HG02970 (cell line): Measurements from ENCODE around the gene CNKSR3.

Experiments used
- ATAC-seq: cut with Tn5 transposase; IDR thresholded peaks from one replicate; pipeline ENCODE4 v1.9.1; 2021; ENCODE audit warnings: mild to moderate bottlenecking, moderate library complexity, moderate number of reproducible peaks; ENCODE audit not compliant: unreplicated experiment, low FRiP score

The CNKSR3 gene

GRCh38 chr6:154458565-154459470 is 51.7 kb downstream of the CNKSR3 start:
- ATAC-seq: no peak

GRCh38 chr6:154457881-154458284 is 52.6 kb downstream of the CNKSR3 start:
- ATAC-seq: no peak

DNA sequence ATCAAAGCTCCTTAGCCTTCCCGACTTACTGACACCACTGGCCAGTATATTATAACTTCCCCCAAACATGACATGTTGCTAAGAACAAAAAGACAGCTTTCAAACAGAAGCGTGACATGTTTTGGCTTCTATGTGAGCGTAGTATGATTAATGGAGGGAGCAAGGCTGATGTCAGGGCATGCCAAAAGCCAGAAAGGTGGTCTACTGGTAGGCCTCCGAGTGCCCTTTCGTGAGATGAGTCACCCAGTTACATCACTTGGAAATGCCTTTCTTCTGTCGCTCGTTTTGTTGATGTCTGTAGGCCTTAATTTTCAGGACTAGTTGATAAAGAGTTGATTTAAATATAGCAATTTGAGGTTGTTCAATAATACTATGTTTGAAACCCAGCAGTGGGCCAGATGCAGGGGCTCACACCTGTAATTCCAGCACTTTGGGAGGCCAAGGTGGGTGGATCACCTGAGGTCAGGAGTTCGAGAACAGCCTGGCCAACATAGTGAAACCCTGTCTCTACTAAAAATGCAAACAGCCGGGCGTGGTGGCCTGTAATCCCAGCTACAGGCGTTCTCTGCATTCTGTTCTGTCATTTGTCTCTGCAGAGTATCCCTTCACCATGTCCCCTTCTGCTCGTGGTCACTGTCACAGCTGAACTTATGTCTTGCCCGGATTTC is 53.3 kb downstream of the CNKSR3 start:
- no peak for ATAC-seq

- no peak for ATAC-seq
These were observed 57.2 kb downstream of the CNKSR3 start for GRCh38 chr6:154453329-154453728.

DNA sequence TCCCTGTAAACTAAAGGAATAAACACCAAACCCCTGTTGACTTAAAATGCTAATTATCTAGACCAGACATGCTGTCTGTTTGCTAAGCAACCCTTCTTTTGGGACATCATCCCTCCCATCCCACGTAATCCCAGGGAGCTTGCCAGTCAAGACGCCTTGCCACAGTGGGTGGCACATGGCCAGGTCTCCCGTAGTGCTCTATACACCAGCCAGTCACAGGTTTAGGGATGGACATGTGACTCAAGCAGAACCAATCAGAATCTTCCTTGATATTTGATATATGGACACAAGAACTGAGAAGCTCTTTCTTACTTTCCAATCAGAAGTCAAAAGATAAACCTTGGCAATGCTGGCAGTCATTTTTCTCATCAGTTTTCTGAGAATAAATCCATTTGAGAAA is 60.0 kb downstream of the CNKSR3 start:
- no peak for ATAC-seq

DNA sequence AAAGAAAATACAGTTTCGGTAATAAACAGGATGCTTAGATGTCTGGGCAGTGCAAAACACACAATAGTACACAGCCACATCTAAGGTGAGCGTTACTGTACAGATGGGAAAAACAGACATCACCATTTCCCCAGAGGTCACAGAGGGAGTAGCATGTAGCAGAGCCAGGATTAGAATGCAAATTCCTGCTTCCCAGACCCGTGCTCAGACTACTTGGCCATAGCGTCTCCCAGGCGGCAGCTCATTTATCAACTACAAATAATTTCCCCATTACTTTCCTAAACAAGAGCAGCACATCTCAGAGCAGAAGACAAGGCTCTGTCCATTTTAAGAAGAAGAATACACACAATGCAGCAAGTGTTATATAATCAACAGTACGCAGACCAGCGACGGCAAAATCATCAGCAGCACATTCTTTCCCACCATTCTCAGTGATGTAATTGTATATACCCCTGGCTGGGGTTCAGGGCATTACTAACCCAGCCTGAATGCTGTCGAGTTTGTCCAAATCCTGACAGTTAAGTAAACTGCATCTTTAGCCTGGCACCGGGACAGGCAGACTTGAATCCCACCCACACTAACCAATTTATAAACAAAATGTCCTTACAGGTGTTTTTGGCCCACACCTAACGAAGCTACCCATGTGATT is 61.9 kb downstream of the CNKSR3 start:
- no peak for ATAC-seq

DNA sequence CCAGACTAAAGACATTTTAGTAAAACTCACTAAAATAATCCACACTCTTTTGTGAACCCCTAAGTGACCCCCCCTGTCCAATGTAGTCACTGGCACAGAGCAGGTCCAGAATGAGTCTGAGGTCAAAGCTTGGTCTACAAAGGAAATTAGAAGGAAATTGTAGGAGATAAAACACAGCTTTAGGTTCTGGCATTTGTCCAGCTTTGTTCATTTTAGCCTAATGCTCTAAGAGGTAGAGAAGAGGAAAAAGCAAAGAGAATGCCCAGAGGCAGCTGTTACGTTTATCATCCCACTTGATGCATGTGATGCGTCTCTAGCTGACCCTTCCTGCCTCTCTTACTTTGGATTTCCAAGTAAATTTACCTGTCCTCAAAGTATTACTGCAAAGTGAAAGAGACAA is 62.5 kb downstream of the CNKSR3 start:
- no peak for ATAC-seq

- no peak for ATAC-seq
These were observed 63.5 kb downstream of the CNKSR3 start for GRCh38 chr6:154446984-154447383.

DNA sequence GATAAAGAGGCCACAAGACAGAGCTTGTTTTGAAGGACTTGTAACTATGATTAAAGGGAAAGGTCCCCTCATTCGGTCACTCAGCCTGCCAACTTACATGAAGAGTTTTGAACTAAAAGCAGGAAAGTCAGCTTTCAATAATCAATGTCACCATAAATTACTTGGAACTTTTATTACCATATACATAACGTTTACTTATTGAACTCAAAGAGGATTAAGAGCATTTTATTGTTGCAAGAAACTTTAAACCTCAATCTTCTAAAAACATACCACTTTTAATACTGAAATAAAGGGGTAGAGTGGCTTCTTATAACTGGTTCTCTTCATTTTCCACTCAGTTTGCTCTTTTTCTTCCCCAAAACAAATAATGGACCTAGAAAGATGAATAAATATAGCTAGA is 65.1 kb downstream of the CNKSR3 start:
- no peak for ATAC-seq

DNA sequence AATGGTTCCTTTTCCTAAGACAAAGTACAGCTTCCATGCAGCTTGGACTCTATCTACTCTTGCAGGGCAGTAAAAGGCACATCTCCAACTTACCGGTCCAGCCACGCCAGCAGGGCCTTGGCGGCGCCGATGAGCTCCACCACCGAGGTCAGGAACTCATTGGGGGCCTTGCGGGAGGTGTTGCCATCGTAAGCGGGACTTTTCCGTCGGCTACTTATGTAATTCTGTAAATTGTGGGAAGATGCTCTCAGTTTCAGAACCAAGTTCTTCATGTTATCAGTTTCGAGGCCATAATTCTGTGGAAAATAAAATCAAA is 68.5 kb downstream of the CNKSR3 start:
- no peak for ATAC-seq

GRCh38 chr6:154440422-154441043 is 70.0 kb downstream of the CNKSR3 start:
- ATAC-seq: no peak

DNA sequence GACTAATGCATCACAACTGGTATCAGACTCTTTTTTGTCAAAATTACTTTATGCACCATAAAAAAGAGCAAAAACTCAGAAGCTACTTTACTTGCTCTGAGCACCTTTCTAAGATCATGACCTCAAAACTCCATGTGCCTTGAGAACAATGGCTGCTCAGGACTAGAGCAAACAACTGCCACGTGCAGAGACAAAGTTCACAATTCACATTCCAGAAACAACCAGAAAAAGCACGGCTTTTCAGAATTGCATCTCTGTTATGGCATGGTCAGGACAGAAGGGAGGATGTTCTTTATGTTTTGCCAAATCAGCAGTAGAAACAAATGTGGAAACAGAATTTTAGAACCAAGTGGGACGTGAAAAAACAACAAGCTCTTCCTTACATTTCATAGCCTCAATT is 70.5 kb downstream of the CNKSR3 start:
- no peak for ATAC-seq

GRCh38 chr6:154438882-154439415 is 71.5 kb downstream of the CNKSR3 start:
- ATAC-seq: no peak

- no peak for ATAC-seq
These were observed 75.0 kb downstream of the CNKSR3 start for GRCh38 chr6:154435400-154435945.

- no peak for ATAC-seq
These were observed 75.8 kb downstream of the CNKSR3 start for GRCh38 chr6:154434662-154435061.

GRCh38 chr6:154433477-154434241 is 76.8 kb downstream of the CNKSR3 start:
- no peak for ATAC-seq

DNA sequence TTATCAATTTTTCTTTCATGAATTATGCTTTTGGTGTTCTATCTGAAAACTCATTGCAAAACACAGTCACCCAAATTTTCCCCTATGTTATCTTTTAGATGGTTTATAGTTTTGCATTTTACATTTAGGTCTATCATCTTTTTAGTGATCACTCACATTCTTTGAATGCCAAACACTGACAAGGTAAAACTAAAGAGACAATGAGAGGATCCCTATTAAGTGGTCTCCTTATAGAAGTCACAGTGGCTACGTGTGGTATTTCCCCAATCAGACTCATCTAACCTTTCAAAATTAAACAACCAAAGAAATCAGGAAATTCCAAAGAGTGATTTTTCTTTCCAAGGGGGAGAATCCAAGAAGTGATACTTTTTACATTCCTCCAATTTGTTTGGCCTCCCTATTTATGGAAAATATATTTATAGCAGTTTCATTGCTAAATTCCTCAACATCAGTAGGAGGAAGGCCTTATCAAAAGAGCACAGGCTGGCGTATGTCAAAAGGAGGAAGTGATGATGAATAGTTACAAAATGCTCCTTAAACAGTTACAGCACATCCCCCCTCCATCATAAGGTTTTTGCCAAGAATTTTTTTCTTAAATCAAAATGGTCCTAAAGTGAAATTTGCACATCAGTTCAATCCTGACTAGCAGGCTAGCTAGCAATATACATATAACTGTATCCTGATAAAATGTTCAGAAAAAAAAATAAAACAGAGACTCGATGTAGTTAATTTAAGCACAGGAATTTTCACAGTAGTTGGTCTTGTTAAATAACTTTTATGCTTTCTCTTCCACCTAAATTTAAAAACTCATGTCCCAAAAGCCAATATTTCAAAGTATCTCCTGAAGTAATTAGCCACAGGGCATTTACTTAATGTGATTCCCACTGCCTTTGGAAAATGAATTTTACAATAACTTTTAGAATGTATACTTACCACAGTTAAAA is 77.7 kb downstream of the CNKSR3 start:
- ATAC-seq: no peak

- no peak for ATAC-seq
These were observed 80.0 kb downstream of the CNKSR3 start for GRCh38 chr6:154430481-154430919.

DNA sequence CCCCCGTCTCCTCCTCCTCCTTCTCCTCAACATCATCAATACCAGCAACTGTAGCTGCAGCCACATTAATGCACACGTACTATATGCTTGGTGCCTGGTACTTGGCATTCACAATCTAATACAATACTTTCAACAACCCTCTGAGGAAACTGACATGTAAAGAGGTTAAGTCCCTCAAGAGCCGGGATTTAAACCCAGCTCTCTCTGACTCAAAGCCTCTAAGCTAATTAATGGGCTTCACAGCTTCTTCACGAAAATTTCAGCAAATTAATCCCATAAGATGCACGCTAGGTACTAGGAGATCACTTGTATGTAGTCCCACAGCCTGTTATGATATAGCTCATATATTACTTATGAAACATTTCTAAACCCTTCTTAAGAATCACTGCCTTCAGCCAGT is 80.8 kb downstream of the CNKSR3 start:
- ATAC-seq: no peak
